DMS 273 (cell line): ENCODE results near the gene ODC1.
A peak's percentile ranks its signal among the peaks of the same experiment; 100 is the strongest.
"Not testable (repeated sequence)": the region's sequence is repeated elsewhere in the genome, so short reads cannot be mapped to it uniquely, and the experiment has no call there.

ENCODE experiments used
- DNase-seq: peaks from one replicate; lab custom pipeline; 2025; ENCODE audit not compliant: unreplicated experiment; lab: John Stamatoyannopoulos, UW

The ODC1 gene

DNA sequence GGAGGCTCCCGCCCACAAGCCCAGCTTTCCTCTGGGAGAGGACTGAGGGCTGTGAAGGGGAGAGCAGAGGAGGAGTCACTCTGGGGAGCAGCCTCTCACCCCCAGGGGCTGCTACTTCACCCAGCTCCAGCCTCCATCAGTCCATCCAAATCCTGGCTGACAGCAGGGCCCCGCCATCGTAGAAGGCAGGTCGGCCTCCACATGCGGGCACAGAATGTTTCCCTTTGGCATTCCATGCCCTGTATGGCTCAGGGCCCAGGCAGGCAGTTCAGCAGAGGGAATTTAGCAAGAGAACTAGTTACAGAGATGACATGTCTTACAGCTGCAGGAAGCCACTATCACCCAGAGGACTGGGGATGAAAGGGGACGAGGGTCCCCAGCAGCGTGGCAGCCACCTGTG, 6.4 kb upstream of the ODC1 start:
- peak; percentile 28 for DNase-seq

DNA sequence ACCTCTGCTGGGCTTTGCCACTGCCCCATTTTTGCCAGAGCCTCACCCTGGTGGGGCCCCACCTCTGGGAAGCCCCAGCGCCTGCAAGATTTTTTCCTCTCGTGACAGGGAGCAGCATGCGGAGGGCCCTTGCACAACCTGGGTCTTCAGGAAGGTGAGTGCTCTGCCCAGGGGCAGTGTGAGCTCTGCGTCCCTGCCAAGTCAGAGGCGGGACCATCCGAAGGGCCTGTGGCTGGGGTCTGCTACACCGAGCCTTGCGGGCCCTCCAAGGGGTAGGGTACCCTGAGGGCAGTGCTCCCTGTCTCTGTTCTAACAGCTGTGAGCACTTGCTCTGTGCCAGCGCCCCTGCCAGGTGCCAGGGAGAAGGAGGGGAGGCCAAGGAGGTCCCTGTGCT, 5.8 kb upstream of the ODC1 start:
- no peak for DNase-seq

- peak; percentile 71 for DNase-seq
Measured at GRCh38 chr2:10452956-10453904, 5.1 kb upstream of the ODC1 start.

DNA sequence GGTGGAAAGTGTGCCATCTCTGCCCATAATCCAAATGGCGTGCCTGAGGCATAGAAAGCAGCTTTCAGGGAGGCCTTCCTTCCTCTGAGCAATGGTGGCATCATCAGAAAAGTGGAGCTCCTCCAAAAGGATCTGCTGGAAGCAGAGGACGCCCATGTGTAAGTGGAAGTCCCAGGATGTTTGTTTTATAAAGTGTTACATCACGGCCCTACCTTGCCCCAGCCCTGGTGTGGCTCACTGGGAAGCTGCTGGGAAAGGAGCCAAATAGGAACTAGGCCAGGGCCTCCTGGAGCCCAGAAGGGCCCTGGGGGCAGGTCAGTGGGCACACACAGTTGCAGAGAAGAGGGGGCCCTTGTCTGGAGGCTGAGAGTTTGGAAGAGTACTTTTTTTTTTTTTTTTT, 4.2 kb upstream of the ODC1 start:
- DNase-seq: peak; percentile 80

DNA sequence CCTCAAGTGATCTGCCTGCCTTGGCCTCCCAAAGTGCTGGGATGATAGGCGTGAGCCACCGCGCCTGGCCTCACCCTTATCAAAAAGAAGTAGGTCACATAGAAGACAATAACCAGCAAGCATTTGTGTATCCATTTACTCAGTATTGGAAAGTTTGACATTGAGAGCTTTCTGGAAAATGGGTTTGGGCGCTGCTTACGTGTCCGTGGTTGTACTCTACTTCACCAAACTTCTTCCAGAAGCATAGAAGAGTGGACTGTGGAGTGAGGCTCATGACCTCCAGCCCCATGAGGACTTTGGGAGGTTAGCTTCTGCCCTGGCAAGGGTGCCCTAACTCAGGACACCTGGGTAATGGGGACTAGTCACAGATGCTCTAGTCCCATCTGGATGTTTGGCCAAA, 3.7 kb upstream of the ODC1 start:
- DNase-seq: no peak

GRCh38 chr2:10449838-10450691, 1.9 kb upstream of the ODC1 start:
- no peak for DNase-seq

DNA sequence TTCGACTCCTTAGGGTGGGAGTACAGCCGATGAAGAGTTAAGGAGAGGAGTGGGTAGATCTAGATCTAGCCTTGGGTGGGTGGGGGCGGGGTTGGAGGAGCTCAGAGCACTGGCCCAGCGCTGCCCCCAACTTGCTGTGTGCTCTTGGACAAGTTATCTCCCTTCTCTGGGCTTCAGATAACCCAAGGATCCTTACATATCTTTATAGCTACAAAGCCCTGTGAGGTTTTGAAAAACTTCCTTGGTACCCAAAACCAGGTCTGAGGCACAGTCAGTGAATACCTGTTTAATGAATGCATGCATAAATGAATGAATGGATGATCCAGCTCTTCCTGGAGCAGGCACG, 1.3 kb upstream of the ODC1 start:
- DNase-seq: no peak

GRCh38 chr2:10448576-10449485, 704 bp upstream of the ODC1 start:
- DNase-seq: peak; percentile 99

DNA sequence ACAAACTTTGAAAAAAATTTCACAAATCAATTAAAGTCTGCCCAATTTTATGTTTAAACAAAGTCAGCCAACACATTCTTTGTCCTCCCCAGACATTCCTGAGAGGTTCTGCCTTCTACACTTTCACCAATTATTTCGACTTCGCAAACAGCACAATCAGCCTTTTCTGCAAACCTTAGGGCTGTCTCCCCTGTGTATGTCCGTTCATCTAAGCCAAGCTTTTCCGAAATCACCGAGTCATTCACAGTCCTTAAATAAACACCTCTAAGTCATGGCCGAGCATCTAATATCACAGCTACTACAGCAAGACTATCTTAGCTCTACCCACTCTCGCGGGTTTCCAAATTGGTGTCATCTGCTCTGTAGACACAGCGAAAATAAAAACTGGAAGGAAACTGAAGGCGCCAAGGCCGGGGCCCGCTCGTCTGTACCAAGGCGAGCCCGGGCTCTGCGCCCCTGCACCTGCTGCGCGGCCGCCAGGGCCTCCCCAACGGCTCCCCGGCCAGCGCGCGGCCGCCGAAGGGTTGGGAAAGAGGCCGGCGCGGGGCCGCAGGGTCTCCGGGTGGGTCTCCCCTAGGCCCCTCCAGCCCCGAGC, 730 bp downstream of the ODC1 start:
- DNase-seq: peak; percentile 72

GRCh38 chr2:10446631-10447030, 1.5 kb downstream of the ODC1 start:
- peak; percentile 31 for DNase-seq

DNA sequence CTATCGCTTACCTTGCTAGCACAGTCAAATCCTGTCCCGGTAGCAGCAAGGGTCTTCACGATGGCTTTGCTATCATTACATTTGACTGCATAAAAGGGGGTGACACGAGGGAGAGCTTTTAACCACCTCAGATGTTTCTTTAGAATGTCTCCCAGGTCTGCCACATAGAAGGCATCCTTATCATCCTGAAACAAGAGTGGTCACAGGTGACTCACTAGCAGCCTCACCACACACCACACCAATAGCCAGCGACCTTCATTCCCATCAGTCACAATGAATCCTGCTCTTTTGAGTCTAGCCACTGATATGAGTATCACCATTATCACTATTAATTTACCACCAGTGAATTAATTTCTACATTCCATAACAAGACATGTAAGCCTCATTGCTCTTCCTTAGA, 3.7 kb downstream of the ODC1 start:
- no peak for DNase-seq

- not testable (repeated sequence) for DNase-seq
Measured at GRCh38 chr2:10442469-10443126, 5.5 kb downstream of the ODC1 start.

GRCh38 chr2:10441948-10442347, 6.2 kb downstream of the ODC1 start:
- DNase-seq: no peak

- DNase-seq: no peak
Measured at GRCh38 chr2:10440736-10441135, 7.4 kb downstream of the ODC1 start.

DNA sequence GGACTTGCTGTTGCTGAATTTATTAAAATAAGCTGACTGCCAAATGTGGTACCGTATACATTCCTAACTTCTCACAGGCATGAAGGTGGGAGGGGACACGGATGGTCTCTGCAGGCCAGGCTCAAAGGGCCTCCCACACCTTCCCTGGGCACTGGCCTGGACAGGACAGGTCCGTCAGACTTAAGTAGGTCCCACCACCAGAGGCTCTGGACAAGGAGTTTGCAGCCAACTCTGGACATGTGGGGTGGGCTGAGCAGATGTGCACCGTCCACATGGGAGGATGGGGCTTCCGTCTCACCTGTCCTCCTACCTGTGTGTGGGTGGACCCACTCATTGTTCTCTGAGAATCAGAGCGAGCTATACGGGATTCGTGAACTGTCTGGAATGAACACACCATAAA, 8.2 kb downstream of the ODC1 start:
- no peak for DNase-seq

- peak; percentile 68 for DNase-seq
Measured at GRCh38 chr2:10439185-10439879, 8.8 kb downstream of the ODC1 start.

DNA sequence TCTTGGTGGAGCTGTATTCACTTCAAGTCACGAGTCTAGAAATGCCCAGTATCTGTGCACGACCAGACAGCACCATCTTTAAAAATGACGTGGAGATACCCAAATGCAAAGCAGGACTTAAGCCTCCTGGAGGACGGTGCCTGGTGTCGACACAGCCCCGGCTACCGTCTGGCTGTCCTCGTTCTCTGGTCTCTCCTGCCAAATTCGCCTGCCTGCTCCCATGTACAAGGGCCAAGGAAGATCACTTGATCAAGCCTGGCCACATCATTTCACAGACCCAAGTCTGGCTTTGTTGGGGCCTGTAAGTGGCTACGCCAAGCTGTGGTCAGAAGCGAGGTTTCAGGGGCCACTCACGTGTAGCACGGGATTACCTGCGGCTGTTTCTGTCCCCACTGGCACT, 9.4 kb downstream of the ODC1 start:
- DNase-seq: peak; percentile 52

GRCh38 chr2:10437806-10438205, 10.3 kb downstream of the ODC1 start:
- no peak for DNase-seq

GRCh38 chr2:10436583-10437110, 11.5 kb downstream of the ODC1 start:
- DNase-seq: no peak
